Measurements from ENCODE around the gene SAMD9.

DNA sequence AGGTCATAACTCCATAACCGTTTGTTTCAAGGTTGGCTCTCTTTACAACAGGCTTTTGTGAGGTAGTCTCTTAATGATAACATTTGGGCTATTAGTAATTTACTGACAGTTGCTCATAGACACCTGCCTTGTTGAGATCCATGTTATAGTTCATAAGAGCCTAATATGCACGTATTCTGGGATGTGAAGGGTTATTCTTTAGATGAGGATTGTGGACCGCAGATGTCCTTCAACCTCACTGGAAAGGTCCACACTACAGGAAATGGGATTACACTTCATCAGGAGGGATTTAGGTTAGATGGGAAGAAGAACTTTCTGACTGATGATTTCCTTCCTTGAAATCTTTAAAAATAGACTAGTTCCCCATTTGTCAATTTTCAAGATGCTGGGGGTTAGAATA is 62.8 kb downstream of the SAMD9 start:
- TF ChIP-seq, protein P1, sequence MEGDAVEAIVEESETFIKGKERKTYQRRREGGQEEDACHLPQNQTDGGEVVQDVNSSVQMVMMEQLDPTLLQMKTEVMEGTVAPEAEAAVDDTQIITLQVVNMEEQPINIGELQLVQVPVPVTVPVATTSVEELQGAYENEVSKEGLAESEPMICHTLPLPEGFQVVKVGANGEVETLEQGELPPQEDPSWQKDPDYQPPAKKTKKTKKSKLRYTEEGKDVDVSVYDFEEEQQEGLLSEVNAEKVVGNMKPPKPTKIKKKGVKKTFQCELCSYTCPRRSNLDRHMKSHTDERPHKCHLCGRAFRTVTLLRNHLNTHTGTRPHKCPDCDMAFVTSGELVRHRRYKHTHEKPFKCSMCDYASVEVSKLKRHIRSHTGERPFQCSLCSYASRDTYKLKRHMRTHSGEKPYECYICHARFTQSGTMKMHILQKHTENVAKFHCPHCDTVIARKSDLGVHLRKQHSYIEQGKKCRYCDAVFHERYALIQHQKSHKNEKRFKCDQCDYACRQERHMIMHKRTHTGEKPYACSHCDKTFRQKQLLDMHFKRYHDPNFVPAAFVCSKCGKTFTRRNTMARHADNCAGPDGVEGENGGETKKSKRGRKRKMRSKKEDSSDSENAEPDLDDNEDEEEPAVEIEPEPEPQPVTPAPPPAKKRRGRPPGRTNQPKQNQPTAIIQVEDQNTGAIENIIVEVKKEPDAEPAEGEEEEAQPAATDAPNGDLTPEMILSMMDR (IDR thresholded peaks at IDR 0.05; ENCODE audit: low read length): no peak
- no peak for TF ChIP-seq EZH2 (optimal IDR thresholded peaks at IDR 0.05; ENCODE audit: low read depth, low read length)
- no peak for TF ChIP-seq EZH2phosphoT487 (IDR thresholded peaks at IDR 0.05; ENCODE audit: low read length)

Data from MM.1S (cell line).